HCT116 (cell line): Measurements from ENCODE around the gene EFCAB8. TPM values are rescaled to one million over a fixed set of nuclear protein-coding genes. Genes with fewer than 3 reads are reported as not detected.

Experiments
- ATAC-seq: fragments of 200-7000 bp; cut with Tn5 transposase; 2 replicates; pipeline ENCODE4 v1.9.1; 2020; ENCODE audit warnings: mild to moderate bottlenecking, moderate library complexity
- BruUV-seq: library from RNA; stranded (reverse); fragments of 400-500 nt; replicated peaks from 2 replicates; lab custom pipeline; 2021; lab: Mats Ljungman, UMichigan
- CTCF ChIA-PET: fragments of 300-600 bp; sonication (Branson Sonifier 250); formaldehyde crosslinking; loops from one replicate; lab custom pipeline; 2021; ENCODE audit warnings: antibody characterized with exemption; lab: Charles Lee
- POLR2A ChIA-PET: fragments of 300-600, 350-600 bp; sonication (Branson Sonifier 250); formaldehyde crosslinking; loops from one replicate; lab custom pipeline; 2021; ENCODE audit warnings: antibody characterized with exemption; lab: Charles Lee
- RAD21 ChIA-PET, 2 experiments: fragments of 300-600 bp; sonication (Branson Sonifier 250); formaldehyde crosslinking; loops; one replicate each; lab custom pipeline; 2023; ENCODE audit warnings: low total read pairs in 2 of 2; ENCODE audit not compliant: uncharacterized antibody in 2 of 2, unreplicated experiment in 2 of 2, low non-redundant PET in 1 of 2; lab: Charles Lee
- DNase-seq: peaks from one replicate; pipeline ENCODE4 v3.0.0-alpha.2; 2010; ENCODE audit warnings: low read depth, low spot score
- H2AFZ ChIP-seq: fragments of 200-600 bp; shearing (Covaris generic), sonication (generic); 2 replicates; pipeline ENCODE4 v1.6.1; 2017; ENCODE audit warnings: low read depth, mixed run types, mixed read lengths, antibody characterized with exemption, low read length; ENCODE audit not compliant: poor library complexity, severe bottlenecking
- H3K27ac ChIP-seq: 2 replicates; pipeline ENCODE4 v1.5.1; 2012; ENCODE audit warnings: low read depth, low read length
- H3K27me3 ChIP-seq: fragments of 200-600 bp; sonication (generic); 2 replicates; pipeline ENCODE4 v1.6.1; 2016; ENCODE audit warnings: mixed run types, low read length, mixed read lengths; ENCODE audit not compliant: insufficient read depth
- H3K36me3 ChIP-seq, 2 experiments: fragments of 200-500 bp in 1 of 2; fragments of 200-600 bp in 1 of 2; sonication (Bioruptor generic) in 1 of 2; sonication (generic) in 1 of 2; 2 replicates each; pipeline versions ENCODE4 v1.5.1 to v1.6.1; 2014 to 2016; ENCODE audit warnings: low read length in 2 of 2, inconsistent platforms in 1 of 2, mixed read lengths in 1 of 2, mixed run types in 1 of 2; ENCODE audit not compliant: insufficient read depth in 2 of 2, control insufficient read depth in 1 of 2
- H3K4me1 ChIP-seq, 2 experiments: fragments of 200-600 bp in 1 of 2; sonication (generic) in 1 of 2; 2 replicates each; pipeline versions ENCODE4 v1.5.1 to v1.6.1; 2012 to 2017; ENCODE audit warnings: low read length in 2 of 2, inconsistent platforms in 1 of 2, mild to moderate bottlenecking in 1 of 2, mixed read lengths in 1 of 2, mixed run types in 1 of 2, moderate library complexity in 1 of 2; ENCODE audit not compliant: insufficient read depth in 2 of 2, control insufficient read depth in 1 of 2
- H3K4me2 ChIP-seq: fragments of 200-600 bp; sonication (generic); 2 replicates; pipeline ENCODE4 v1.6.1; 2017; ENCODE audit warnings: mixed run types, low read length, mixed read lengths
- H3K4me3 ChIP-seq, 2 experiments: fragments of 200-600 bp in 1 of 2; sonication (generic) in 1 of 2; replicated peaks in 1 of 2; 2 replicates each; pipeline ENCODE4 v1.5.1; 2011 to 2016; ENCODE audit warnings: low read length in 2 of 2, control low read depth in 1 of 2, low read depth in 1 of 2, mild to moderate bottlenecking in 1 of 2, mixed read lengths in 1 of 2, mixed run types in 1 of 2
- H3K79me2 ChIP-seq: fragments of 200-600 bp; sonication (generic); 2 replicates; pipeline ENCODE4 v1.6.1; 2017; ENCODE audit warnings: mild to moderate bottlenecking, mixed run types, low read length, moderate library complexity, mixed read lengths; ENCODE audit not compliant: insufficient read depth
- H3K9ac ChIP-seq: fragments of 200-600 bp; sonication (generic); 2 replicates; pipeline ENCODE4 v1.6.1; 2016; ENCODE audit warnings: low read length, mixed read lengths
- H3K9me2 ChIP-seq: fragments of 200-600 bp; sonication (generic), shearing (Covaris generic); 2 replicates; pipeline ENCODE4 v1.6.1; 2017; ENCODE audit warnings: mixed run types, mild to moderate bottlenecking, moderate library complexity; ENCODE audit not compliant: insufficient read depth
- H3K9me3 ChIP-seq, 2 experiments: fragments of 200-500 bp in 1 of 2; fragments of 200-600 bp in 1 of 2; sonication (Bioruptor generic) in 1 of 2; sonication (generic) in 1 of 2; 2 replicates each; pipeline ENCODE4 v1.6.1; 2014 to 2017; ENCODE audit warnings: low read length in 2 of 2, mixed read lengths in 2 of 2, inconsistent platforms in 1 of 2, low read depth in 1 of 2, mild to moderate bottlenecking in 1 of 2, mixed run types in 1 of 2, moderate library complexity in 1 of 2; ENCODE audit not compliant: control insufficient read depth in 1 of 2, insufficient read depth in 1 of 2
- H4K20me1 ChIP-seq: fragments of 200-600 bp; sonication (generic), shearing (Covaris generic); 2 replicates; pipeline ENCODE4 v1.6.1; 2017; ENCODE audit warnings: mixed run types, mild to moderate bottlenecking, moderate library complexity; ENCODE audit not compliant: insufficient read depth
- FOSL1 ChIP-seq: IDR thresholded peaks from 2 replicates; pipeline ENCODE4 v1.6.1; 2012; ENCODE audit warnings: low read depth
- MAX ChIP-seq: IDR thresholded peaks from 2 replicates; pipeline ENCODE4 v1.6.1; 2012
- YY1 ChIP-seq: IDR thresholded peaks from 2 replicates; pipeline ENCODE4 v1.6.1; 2011; ENCODE audit warnings: low read length, low read depth, moderate library complexity, mild to moderate bottlenecking; ENCODE audit not compliant: insufficient replicate concordance; ENCODE audit errors: extremely low read depth
- ZNF274 ChIP-seq: fragments of 200-500 bp; sonication (Bioruptor generic); IDR thresholded peaks from 2 replicates; pipeline ENCODE4 v1.6.1; 2014; ENCODE audit warnings: mild to moderate bottlenecking, low read depth, low read length, inconsistent platforms
- intact Hi-C: fragments of 100-400 bp; cut with micrococcal nuclease; formaldehyde crosslinking; loops from 2 replicates; pipeline ENCODE4 v1.10.0; 2022
- total RNA-seq: library from RNA; stranded (reverse); gene quantifications from one replicate; pipeline ENCODE4 v1.2.1, GENCODE V29; 2021; ENCODE audit not compliant: unreplicated experiment
- TF ChIP-seq, protein P1 (sequence below): IDR thresholded peaks from 2 replicates; pipeline ENCODE4 v1.6.1; 2012; ENCODE audit warnings: low read depth

The EFCAB8 gene
- total RNA-seq, 1 experiment from 2014 or later = 0.42 TPM

DNA sequence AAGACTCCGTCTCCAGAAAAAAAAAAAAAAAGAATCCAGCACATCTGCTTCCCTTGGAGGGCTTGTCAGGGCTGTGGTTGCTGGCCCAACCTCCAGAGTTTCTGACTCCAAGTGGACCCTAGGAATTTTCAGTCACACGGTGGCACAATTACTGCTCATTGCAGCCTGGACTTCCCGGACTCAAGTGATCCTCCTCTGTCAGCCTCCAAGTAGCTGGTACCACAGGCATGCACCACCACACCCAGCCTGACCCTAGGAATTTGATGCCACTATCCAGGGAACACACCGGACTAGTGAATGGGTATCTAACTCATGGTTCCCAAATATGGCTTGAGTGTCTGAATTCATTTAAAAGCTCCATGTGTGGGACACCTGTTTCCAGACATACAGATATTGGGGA, 48.8 kb upstream of the EFCAB8 start:
- BruUV-seq = no TSS peak
- DNase-seq (no peak), ATAC-seq (no peak)
- ChIA-PET POLR2A (no interaction called here), RAD21 (no interaction called here), CTCF (no interaction called here)
- no peak overlapping the region for H3K4me3 ChIP-seq
- no peaks in the 10 kb centered on the region for H4K20me1 ChIP-seq
- no peaks in the 10 kb centered on the region for H3K9me3 ChIP-seq
- H3K4me2 ChIP-seq = no peak overlapping the region
- no peaks in the 10 kb centered on the region for H3K9me2 ChIP-seq
- no peak overlapping the region for H3K27ac ChIP-seq
- peaks cover 4 to 29% of the 10 kb centered on the region in 2 experiments; a peak in 3 of 4 replicates for H3K36me3 ChIP-seq
- H3K4me1 ChIP-seq = no peaks in the 10 kb centered on the region
- TF ChIP-seq FOSL1 = no peak
- no peak for TF ChIP-seq MAX
- TF ChIP-seq, protein P1, sequence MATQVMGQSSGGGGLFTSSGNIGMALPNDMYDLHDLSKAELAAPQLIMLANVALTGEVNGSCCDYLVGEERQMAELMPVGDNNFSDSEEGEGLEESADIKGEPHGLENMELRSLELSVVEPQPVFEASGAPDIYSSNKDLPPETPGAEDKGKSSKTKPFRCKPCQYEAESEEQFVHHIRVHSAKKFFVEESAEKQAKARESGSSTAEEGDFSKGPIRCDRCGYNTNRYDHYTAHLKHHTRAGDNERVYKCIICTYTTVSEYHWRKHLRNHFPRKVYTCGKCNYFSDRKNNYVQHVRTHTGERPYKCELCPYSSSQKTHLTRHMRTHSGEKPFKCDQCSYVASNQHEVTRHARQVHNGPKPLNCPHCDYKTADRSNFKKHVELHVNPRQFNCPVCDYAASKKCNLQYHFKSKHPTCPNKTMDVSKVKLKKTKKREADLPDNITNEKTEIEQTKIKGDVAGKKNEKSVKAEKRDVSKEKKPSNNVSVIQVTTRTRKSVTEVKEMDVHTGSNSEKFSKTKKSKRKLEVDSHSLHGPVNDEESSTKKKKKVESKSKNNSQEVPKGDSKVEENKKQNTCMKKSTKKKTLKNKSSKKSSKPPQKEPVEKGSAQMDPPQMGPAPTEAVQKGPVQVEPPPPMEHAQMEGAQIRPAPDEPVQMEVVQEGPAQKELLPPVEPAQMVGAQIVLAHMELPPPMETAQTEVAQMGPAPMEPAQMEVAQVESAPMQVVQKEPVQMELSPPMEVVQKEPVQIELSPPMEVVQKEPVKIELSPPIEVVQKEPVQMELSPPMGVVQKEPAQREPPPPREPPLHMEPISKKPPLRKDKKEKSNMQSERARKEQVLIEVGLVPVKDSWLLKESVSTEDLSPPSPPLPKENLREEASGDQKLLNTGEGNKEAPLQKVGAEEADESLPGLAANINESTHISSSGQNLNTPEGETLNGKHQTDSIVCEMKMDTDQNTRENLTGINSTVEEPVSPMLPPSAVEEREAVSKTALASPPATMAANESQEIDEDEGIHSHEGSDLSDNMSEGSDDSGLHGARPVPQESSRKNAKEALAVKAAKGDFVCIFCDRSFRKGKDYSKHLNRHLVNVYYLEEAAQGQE = no peak
- no peak for TF ChIP-seq YY1
- no peak overlapping the region for H3K9ac ChIP-seq
- no peak overlapping the region for H2AFZ ChIP-seq
- intact Hi-C loops = no loop called here
- no peaks in the 10 kb centered on the region for H3K79me2 ChIP-seq
- no peaks in the 10 kb centered on the region for H3K27me3 ChIP-seq

GRCh38 chr20:32810941-32811340, 47.8 kb upstream of the EFCAB8 start:
- DNase-seq = no peak
- Histone ChIP-seq H4K20me1 (no peaks in the 10 kb centered on the region), H3K4me1 (no peaks in the 10 kb centered on the region), H3K4me2 (no peak overlapping the region), H3K9me2 (no peaks in the 10 kb centered on the region), H3K9ac (no peak overlapping the region), H3K27ac (no peak overlapping the region), H3K27me3 (no peaks in the 10 kb centered on the region), H3K79me2 (no peaks in the 10 kb centered on the region), H3K9me3 (no peaks in the 10 kb centered on the region), H3K36me3 (peaks cover 4 to 23% of the 10 kb centered on the region in 2 experiments; a peak in 2 of 4 replicates), H3K4me3 (no peak overlapping the region), H2AFZ (no peak overlapping the region)
- no peak for TF ChIP-seq ZNF274
- CTCF ChIA-PET = no interaction called here
- RAD21 ChIA-PET = no interaction called here
- POLR2A ChIA-PET = no interaction called here
- TSS peak; percentile 14 for BruUV-seq
- no peak for ATAC-seq
- intact Hi-C loops = no loop called here
